ENCODE measurements around the gene TSPY8. TPM values are rescaled to one million over a fixed set of nuclear protein-coding genes. Genes with fewer than 3 reads are reported as not detected.
"Not testable (repeated sequence)": the region's sequence is repeated elsewhere in the genome, so short reads cannot be mapped to it uniquely, and the experiment has no call there.

The TSPY8 gene
- total RNA-seq (not detected), polyA plus RNA-seq (not detected)
- long read RNA-seq, donor 1: 0 reads
- long read RNA-seq, donor 2: 0 reads
- long read RNA-seq, donor 3: 0 reads

DNA sequence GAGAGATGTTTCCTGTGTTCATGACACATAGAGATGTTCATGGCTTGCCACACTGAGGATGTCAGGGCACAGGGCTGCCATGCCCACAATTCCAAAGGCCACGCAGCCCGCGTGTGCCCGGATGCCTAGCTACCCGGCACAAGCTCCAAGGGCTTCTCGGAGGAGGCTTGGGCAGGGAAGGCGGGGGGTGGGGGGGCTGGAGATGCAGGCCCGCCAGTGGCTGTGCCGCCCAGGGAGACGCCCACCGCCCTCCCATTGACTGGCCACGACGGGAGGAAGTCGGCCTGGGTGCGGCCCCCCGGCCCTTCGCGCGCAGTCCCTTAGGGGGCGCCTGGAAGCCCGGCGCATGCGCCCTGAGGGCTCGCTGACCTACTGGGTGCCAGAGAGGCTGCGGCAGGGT lies at the start of gene TSPY8:
TSPY8 (plus strand) TSS at position 301 of the 400 bp plus-strand sequence; CDS start at position 347, 46 bp downstream.
- DNase-seq; H3K27ac ChIP-seq; intact Hi-C loops (cut with DNase I); H3K36me3 ChIP-seq; H3K4me3 ChIP-seq; H3K27me3 ChIP-seq; H3K4me1 ChIP-seq (ENCODE audit: insufficient read depth); H3K9me3 ChIP-seq: not testable (repeated sequence)
- WGBS, 3 donors: no CpG with 5 or more reads among the region's 25 CpGs

DNA sequence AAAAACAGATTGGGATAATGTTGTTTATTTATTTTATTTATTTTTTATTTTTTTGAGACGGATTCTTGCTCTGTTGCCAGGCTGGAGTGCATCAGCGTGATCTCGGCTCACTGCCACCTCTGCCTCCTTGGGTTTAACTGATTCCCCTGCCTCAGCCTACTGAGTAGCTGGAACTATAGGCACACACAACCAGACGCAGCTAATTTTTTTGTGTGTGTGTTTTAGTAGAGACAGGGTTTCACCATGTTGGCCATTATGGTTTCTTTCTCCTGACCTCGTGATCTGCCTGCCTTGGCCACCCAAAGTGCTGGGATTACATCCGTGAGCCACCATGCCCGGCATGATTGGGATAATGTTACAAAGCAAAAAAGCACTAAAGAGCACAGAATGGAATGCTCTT lies 36.6 kb upstream of the TSPY8 start:
- TF ChIP-seq EP300 (IDR thresholded peaks at IDR 0.05): no peak
- no peak for TF ChIP-seq CTCF (IDR thresholded peaks at IDR 0.05)
- no peak for TF ChIP-seq POLR2A (IDR thresholded peaks at IDR 0.05)

DNA sequence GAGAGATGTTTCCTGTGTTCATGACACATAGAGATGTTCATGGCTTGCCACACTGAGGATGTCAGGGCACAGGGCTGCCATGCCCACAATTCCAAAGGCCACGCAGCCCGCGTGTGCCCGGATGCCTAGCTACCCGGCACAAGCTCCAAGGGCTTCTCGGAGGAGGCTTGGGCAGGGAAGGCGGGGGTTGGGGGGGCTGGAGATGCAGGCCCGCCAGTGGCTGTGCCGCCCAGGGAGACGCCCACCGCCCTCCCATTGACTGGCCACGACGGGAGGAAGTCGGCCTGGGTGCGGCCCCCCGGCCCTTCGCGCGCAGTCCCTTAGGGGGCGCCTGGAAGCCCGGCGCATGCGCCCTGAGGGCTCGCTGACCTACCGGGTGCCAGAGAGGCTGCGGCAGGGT lies 20.4 kb upstream of the TSPY8 start, which contains the start of gene TSPY4:
TSPY4 (plus strand) TSS at position 301 of the 400 bp plus-strand sequence; CDS start at position 347, 46 bp downstream.
- intact Hi-C loops (cut with DNase I); H3K9me3 ChIP-seq; H3K27ac ChIP-seq; H3K4me1 ChIP-seq (ENCODE audit: insufficient read depth); H3K36me3 ChIP-seq; H3K27me3 ChIP-seq; H3K4me3 ChIP-seq; DNase-seq: not testable (repeated sequence)
- WGBS, 3 donors: no CpG with 5 or more reads among the region's 26 CpGs

More for the DNA sequence above, 36.6 kb upstream of the TSPY8 start:
- Histone ChIP-seq H3K36me3 (no peaks in the 10 kb centered on the region), H3K4me1 (ENCODE audit: insufficient read depth) (no peaks in the 10 kb centered on the region), H3K4me3 (no peak overlapping the region), H3K9me3 (no peaks in the 10 kb centered on the region), H3K27me3 (no peaks in the 10 kb centered on the region), H3K27ac (no peak overlapping the region)
- no peak for DNase-seq
- intact Hi-C loops (cut with DNase I): no loop called here
- no CpG with 5 or more reads among the region's 7 CpGs for WGBS, 3 donors

DNA sequence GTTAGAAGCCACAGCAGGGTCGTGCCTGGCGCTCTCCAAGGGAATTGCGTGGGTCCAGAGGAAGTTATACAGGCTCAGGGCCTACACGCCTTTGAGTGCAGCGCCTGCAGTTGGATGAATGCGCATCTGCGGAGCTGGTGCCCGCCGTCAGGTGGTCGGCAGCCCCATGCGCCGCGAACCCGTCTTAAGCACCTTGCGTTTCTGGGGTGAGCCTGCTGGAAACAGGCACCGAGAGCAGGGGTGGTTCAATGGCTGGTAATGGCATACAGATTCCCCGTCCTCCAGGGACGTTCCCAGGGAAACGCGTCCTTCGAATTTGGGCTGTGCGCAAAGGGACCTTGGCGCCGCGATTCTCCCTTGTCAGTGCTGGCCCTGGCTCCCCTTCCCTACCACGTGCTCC lies 38.9 kb downstream of the TSPY8 start:
- H3K4me3 ChIP-seq; H3K27ac ChIP-seq; H3K9me3 ChIP-seq; H3K36me3 ChIP-seq; H3K27me3 ChIP-seq; H3K4me1 ChIP-seq (ENCODE audit: insufficient read depth); intact Hi-C loops (cut with DNase I); DNase-seq: not testable (repeated sequence)
- WGBS, 3 donors: no CpG with 5 or more reads among the region's 26 CpGs

DNA sequence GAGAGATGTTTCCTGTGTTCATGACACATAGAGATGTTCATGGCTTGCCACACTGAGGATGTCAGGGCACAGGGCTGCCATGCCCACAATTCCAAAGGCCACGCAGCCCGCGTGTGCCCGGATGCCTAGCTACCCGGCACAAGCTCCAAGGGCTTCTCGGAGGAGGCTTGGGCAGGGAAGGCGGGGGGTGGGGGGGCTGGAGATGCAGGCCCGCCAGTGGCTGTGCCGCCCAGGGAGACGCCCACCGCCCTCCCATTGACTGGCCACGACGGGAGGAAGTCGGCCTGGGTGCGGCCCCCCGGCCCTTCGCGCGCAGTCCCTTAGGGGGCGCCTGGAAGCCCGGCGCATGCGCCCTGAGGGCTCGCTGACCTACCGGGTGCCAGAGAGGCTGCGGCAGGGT lies 40.5 kb downstream of the TSPY8 start, which contains the start of gene TSPY3:
TSPY3 (plus strand) TSS at position 301 of the 400 bp plus-strand sequence; CDS start at position 347, 46 bp downstream.
- H3K36me3 ChIP-seq; DNase-seq; H3K9me3 ChIP-seq; H3K4me3 ChIP-seq; H3K4me1 ChIP-seq (ENCODE audit: insufficient read depth); H3K27me3 ChIP-seq; intact Hi-C loops (cut with DNase I); H3K27ac ChIP-seq: not testable (repeated sequence)
- WGBS, 3 donors: no CpG with 5 or more reads among the region's 26 CpGs

Small RNA genes within 50 kb of the gene (small RNA-seq; reads per million reads assigned to genes)
- gene AC006158.1: not detected

Other genes with a start within 250 kb of the TSPY8 start
- not detected for gene TSPY4, start 20.3 kb upstream of the TSPY8 start, total RNA-seq
- gene TSPY4, start 20.3 kb upstream of the TSPY8 start, polyA plus RNA-seq: not detected
- gene TSPY3, start 40.6 kb downstream of the TSPY8 start, total RNA-seq: not detected
- gene TSPY3, start 40.6 kb downstream of the TSPY8 start, polyA plus RNA-seq: not detected
- gene TSPY1, start 109.2 kb downstream of the TSPY8 start, total RNA-seq: not detected
- not detected for gene TSPY1, start 109.2 kb downstream of the TSPY8 start, polyA plus RNA-seq
- not detected for gene TSPY9, start 129.5 kb downstream of the TSPY8 start, total RNA-seq
- gene TSPY9, start 129.5 kb downstream of the TSPY8 start, polyA plus RNA-seq: not detected
- not detected for gene TSPY10, start 170.1 kb downstream of the TSPY8 start, total RNA-seq
- not detected for gene TSPY10, start 170.1 kb downstream of the TSPY8 start, polyA plus RNA-seq